Left ventricle myocardium inferior (tissue), 1 donor: ENCODE results near the gene ABLIM2. TPM values are rescaled to one million over a fixed set of nuclear protein-coding genes. Genes with fewer than 3 reads are reported as not detected.

Source experiments
- DNase-seq: peaks from one replicate; pipeline ENCODE4 v3.0.0-alpha.2; 2020
- H3K27ac ChIP-seq: fragments of 200-600 bp; replicated peaks from 2 replicates; pipeline ENCODE4 v1.8.0; 2021
- H3K27me3 ChIP-seq: fragments of 200-600 bp; 2 replicates; pipeline ENCODE4 v1.8.0; 2021; ENCODE audit warnings: low read depth
- H3K36me3 ChIP-seq: fragments of 200-600 bp; 2 replicates; pipeline ENCODE4 v1.8.0; 2021
- H3K4me1 ChIP-seq: fragments of 200-600 bp; 2 replicates; pipeline ENCODE4 v1.8.0; 2021
- H3K4me3 ChIP-seq: fragments of 200-600 bp; 2 replicates; pipeline ENCODE4 v1.8.0; 2021; ENCODE audit warnings: mild to moderate bottlenecking, moderate library complexity
- H3K9me3 ChIP-seq: fragments of 200-600 bp; replicated peaks from 2 replicates; pipeline ENCODE4 v1.8.0; 2021
- intact Hi-C: fragments of 100-400 bp; cut with micrococcal nuclease; formaldehyde crosslinking; loops from one replicate; pipeline ENCODE4 v1.11.0; 2022
- total RNA-seq: library from RNA; stranded (reverse); fragmentation: NEBNext Ultra II Directional; extraction: Animal tissue kit (Norgen Biotek cat#: 25700); gene quantifications from one replicate; pipeline ENCODE4 v1.2.1, GENCODE V29; 2021
- TF ChIP-seq, protein P1 (sequence below): fragments of 200-600 bp; IDR thresholded peaks from 2 replicates; pipeline ENCODE4 v1.8.0; 2021; ENCODE audit warnings: antibody characterized with exemption, mild to moderate bottlenecking, borderline replicate concordance
- donor health status: DM: no; HTN: yes; CAD: no; lungs with severe emphysema.

Gene ABLIM2
- total RNA-seq, 1 donor from 2014 or later: 43.5 TPM

DNA sequence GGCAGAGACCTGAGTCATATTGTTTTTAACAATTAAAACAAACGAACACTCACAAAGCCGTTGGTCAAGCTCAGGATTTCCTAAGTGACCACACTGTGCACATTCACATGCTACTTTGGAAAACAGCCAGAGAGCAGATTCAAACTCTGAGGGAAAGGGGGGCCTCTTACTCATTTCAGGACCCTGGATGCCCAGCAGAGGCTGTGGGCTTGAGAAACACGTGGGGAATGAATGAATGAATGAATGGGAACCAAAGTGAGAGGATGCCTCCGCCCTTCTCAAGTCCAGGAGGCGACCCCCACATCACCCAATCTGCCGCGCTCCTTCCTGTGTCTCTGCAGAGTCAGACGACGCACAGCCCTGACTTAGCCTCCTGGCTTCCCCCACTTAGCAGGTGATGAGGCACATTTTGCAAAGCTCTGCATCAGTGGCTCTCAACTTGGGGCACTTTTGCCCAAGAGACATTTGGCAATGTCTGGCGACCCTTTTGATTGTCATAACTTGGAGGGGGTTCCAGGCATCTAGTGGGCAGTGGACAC, 76.0 kb downstream of the ABLIM2 start:
- Histone ChIP-seq H3K4me3 (no peak overlapping the region), H3K27ac (no peak overlapping the region), H3K9me3 (no peaks in the 10 kb centered on the region), H3K27me3 (no peaks in the 10 kb centered on the region), H3K36me3 (no peaks in the 10 kb centered on the region), H3K4me1 (peaks cover 56% of the 10 kb centered on the region)
- TF ChIP-seq, protein P1, sequence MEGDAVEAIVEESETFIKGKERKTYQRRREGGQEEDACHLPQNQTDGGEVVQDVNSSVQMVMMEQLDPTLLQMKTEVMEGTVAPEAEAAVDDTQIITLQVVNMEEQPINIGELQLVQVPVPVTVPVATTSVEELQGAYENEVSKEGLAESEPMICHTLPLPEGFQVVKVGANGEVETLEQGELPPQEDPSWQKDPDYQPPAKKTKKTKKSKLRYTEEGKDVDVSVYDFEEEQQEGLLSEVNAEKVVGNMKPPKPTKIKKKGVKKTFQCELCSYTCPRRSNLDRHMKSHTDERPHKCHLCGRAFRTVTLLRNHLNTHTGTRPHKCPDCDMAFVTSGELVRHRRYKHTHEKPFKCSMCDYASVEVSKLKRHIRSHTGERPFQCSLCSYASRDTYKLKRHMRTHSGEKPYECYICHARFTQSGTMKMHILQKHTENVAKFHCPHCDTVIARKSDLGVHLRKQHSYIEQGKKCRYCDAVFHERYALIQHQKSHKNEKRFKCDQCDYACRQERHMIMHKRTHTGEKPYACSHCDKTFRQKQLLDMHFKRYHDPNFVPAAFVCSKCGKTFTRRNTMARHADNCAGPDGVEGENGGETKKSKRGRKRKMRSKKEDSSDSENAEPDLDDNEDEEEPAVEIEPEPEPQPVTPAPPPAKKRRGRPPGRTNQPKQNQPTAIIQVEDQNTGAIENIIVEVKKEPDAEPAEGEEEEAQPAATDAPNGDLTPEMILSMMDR: no peak
- DNase-seq: no peak
- intact Hi-C loops: no loop called here

DNA sequence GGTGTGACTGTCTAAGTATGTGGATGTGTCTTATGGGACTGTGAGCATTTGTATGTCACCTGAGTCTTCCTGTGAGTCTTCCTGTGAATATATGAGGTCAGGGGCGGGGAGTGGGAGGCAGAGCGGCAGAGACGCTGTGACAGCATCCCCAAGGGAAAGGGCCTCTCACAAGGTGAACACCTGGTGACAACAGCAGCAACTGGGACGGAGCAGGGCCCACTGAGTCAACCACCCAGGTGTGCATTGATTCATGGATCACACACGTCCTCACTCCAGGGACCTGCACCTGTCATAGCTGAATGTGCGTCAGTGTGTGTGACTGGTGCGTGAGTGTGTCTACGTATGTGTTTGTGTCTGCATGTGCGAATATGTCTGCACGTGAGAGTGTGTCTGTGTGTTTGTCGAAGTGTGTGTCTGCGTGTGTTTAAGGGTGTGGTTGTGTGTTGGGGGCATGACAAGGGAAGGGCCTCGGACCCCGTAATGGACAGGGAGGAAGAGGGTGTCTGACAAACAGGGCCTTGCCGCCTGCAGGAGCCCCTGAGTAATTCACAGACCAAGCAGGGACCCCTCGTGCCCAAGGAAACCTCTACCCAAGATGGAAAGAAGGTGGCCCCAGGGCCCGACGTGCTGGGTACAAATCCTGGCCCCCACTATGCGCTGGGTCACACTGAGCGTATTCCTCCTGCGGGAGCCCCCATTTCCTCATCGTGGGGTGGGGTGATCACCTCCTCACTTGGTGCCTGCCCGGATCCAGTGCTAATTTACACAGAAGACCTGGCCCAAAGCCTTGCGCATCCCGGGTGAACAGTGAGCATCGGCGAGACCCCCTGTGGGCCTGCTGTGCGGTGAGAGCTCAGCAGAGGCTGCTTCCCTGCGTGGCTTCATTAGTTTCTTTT, 76.7 kb downstream of the ABLIM2 start:
- no peaks in the 10 kb centered on the region for H3K36me3 ChIP-seq
- H3K4me1 ChIP-seq: peaks cover 49% of the 10 kb centered on the region
- H3K9me3 ChIP-seq: no peaks in the 10 kb centered on the region
- no peaks in the 10 kb centered on the region for H3K27me3 ChIP-seq
- TF ChIP-seq, protein P1: no peak
- H3K27ac ChIP-seq: no peak overlapping the region
- intact Hi-C loops: no loop called here
- DNase-seq: no peak
- no peak overlapping the region for H3K4me3 ChIP-seq

GRCh38 chr4:8081171-8081570, 77.4 kb downstream of the ABLIM2 start:
- Histone ChIP-seq H3K27me3 (no peaks in the 10 kb centered on the region), H3K36me3 (no peaks in the 10 kb centered on the region), H3K27ac (no peak overlapping the region), H3K4me1 (peaks cover 42% of the 10 kb centered on the region), H3K4me3 (no peak overlapping the region), H3K9me3 (no peaks in the 10 kb centered on the region)
- TF ChIP-seq, protein P1: no peak
- no peak for DNase-seq
- intact Hi-C loops: no loop called here

GRCh38 chr4:8080754-8081065, 77.9 kb downstream of the ABLIM2 start:
- no peak overlapping the region for H3K4me3 ChIP-seq
- intact Hi-C loops: no loop called here
- no peaks in the 10 kb centered on the region for H3K36me3 ChIP-seq
- peaks cover 38% of the 10 kb centered on the region for H3K4me1 ChIP-seq
- no peaks in the 10 kb centered on the region for H3K27me3 ChIP-seq
- no peak for DNase-seq
- no peaks in the 10 kb centered on the region for H3K9me3 ChIP-seq
- peak overlapping the region; percentile 42 for H3K27ac ChIP-seq
- TF ChIP-seq, protein P1: no peak

GRCh38 chr4:8079916-8080753, 78.5 kb downstream of the ABLIM2 start:
- TF ChIP-seq, protein P1: no peak
- no peaks in the 10 kb centered on the region for H3K9me3 ChIP-seq
- H3K27me3 ChIP-seq: no peaks in the 10 kb centered on the region
- peak overlapping the region; percentile 42 for H3K27ac ChIP-seq
- no peaks in the 10 kb centered on the region for H3K36me3 ChIP-seq
- peak; percentile 40 for DNase-seq
- H3K4me1 ChIP-seq: peaks cover 38% of the 10 kb centered on the region
- H3K4me3 ChIP-seq: no peak overlapping the region
- intact Hi-C loops: no loop called here
